Esophagus muscularis mucosa (tissue), 3 donors: Measurements from ENCODE around the gene SMLR1.

Experiments
- POLR2A ChIP-seq: fragments of 450-650 bp; IDR thresholded peaks from one replicate; pipeline ENCODE4 v1.6.1; 2017; ENCODE audit warnings: antibody characterized with exemption, moderate library complexity, mild to moderate bottlenecking, low read depth
- POLR2AphosphoS5 ChIP-seq, 2 donors: sonication (generic); formaldehyde crosslinking; IDR thresholded peaks; one replicate each; pipeline ENCODE4 v1.6.1; 2017; ENCODE audit warnings: antibody characterized with exemption in 2 of 2
- TF ChIP-seq, protein P1 (sequence below), 3 experiments: fragments of 200-600 bp in 2 of 3; fragments of 450-650 bp in 1 of 3; sonication (generic) in 2 of 3; IDR thresholded peaks; one replicate each; pipeline ENCODE4 v1.5.1; 2017 to 2019; ENCODE audit warnings: antibody characterized with exemption in 3 of 3, mild to moderate bottlenecking in 2 of 3, moderate library complexity in 1 of 3

DNA sequence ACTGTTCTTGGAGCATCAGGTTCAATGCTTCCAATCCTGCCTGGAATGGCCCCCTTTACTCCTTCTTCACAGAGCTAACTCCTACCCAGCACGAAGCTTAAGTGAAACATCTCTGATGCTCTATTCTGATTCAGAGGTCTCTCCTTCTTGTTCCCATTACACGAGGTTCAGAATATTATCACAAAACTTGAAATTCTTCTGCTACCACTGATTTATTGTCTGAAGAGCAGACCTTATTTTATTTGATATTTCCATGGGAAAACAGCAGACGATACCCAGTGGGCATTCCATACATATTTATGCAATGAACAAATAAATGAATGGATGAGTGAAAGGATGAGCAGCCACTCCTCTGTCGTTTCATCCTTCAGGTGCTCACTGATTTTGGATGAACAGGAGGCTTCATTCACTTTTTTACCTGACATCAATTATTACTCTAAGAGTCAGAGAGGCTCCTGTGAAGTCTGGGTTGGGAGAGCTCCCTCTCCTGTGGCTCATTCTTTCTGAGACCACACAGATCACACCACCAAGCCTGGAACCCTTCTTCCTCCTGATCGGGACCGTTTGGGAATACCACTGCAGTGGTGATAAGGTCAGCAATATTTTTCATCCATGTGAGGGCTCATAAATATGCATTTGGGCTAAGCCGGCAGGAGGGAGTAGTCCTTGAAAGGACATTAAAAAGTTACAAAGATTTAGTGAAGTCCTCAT is 25.8 kb downstream of the SMLR1 start:
- TF ChIP-seq, protein P1, sequence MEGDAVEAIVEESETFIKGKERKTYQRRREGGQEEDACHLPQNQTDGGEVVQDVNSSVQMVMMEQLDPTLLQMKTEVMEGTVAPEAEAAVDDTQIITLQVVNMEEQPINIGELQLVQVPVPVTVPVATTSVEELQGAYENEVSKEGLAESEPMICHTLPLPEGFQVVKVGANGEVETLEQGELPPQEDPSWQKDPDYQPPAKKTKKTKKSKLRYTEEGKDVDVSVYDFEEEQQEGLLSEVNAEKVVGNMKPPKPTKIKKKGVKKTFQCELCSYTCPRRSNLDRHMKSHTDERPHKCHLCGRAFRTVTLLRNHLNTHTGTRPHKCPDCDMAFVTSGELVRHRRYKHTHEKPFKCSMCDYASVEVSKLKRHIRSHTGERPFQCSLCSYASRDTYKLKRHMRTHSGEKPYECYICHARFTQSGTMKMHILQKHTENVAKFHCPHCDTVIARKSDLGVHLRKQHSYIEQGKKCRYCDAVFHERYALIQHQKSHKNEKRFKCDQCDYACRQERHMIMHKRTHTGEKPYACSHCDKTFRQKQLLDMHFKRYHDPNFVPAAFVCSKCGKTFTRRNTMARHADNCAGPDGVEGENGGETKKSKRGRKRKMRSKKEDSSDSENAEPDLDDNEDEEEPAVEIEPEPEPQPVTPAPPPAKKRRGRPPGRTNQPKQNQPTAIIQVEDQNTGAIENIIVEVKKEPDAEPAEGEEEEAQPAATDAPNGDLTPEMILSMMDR (IDR thresholded peaks at IDR 0.05): no peak
- TF ChIP-seq POLR2A (no peak), POLR2AphosphoS5 (IDR thresholded peaks at IDR 0.05) (no peak)
